ENCODE data around the gene MRPL4. TPM values are rescaled to one million over a fixed set of nuclear protein-coding genes. Genes with fewer than 3 reads are reported as not detected.

Gene MRPL4
- total RNA-seq, 1 donor from 2014 or later: 77.0 TPM

- peaks cover 46% of the 10 kb centered on the region for H3K4me1 ChIP-seq
Observed at GRCh38 chr19:10284065-10284959, 32.3 kb downstream of the MRPL4 start.

GRCh38 chr19:10284960-10285278, 32.9 kb downstream of the MRPL4 start:
- Histone ChIP-seq H3K27ac (replicated peaks) (no peak overlapping the region), H3K4me3 (no peak overlapping the region), H3K4me1 (peaks cover 52% of the 10 kb centered on the region), H3K9me3 (replicated peaks) (no peaks in the 10 kb centered on the region), H3K27me3 (ENCODE audit: low read depth) (peaks cover 32% of the 10 kb centered on the region), H3K36me3 (peaks cover 36% of the 10 kb centered on the region)
- no peak for TF ChIP-seq CTCF (IDR thresholded peaks at IDR 0.05; ENCODE audit: borderline replicate concordance)
- DNase-seq: no peak
- intact Hi-C loops (cut with micrococcal nuclease): no loop called here

More at GRCh38 chr19:10284065-10284959, 32.3 kb downstream of the MRPL4 start:
- H3K36me3 ChIP-seq: peaks cover 36% of the 10 kb centered on the region
- H3K27ac ChIP-seq (replicated peaks): no peak overlapping the region
- no peak for DNase-seq
- no peak for TF ChIP-seq CTCF (IDR thresholded peaks at IDR 0.05; ENCODE audit: borderline replicate concordance)
- peaks cover 26% of the 10 kb centered on the region for H3K27me3 ChIP-seq (ENCODE audit: low read depth)
- H3K9me3 ChIP-seq (replicated peaks): no peaks in the 10 kb centered on the region
- no peak overlapping the region for H3K4me3 ChIP-seq
- intact Hi-C loops (cut with micrococcal nuclease): no loop called here

GRCh38 chr19:10285393-10285792, 33.4 kb downstream of the MRPL4 start:
- no peak overlapping the region for H3K4me3 ChIP-seq
- peaks cover 56% of the 10 kb centered on the region for H3K4me1 ChIP-seq
- H3K36me3 ChIP-seq: peaks cover 36% of the 10 kb centered on the region
- peaks cover 37% of the 10 kb centered on the region for H3K27me3 ChIP-seq (ENCODE audit: low read depth)
- no peak for TF ChIP-seq CTCF (IDR thresholded peaks at IDR 0.05; ENCODE audit: borderline replicate concordance)
- no peaks in the 10 kb centered on the region for H3K9me3 ChIP-seq (replicated peaks)
- peak overlapping the region; percentile 82 for H3K27ac ChIP-seq (replicated peaks)
- intact Hi-C loops (cut with micrococcal nuclease): no loop called here
- DNase-seq: no peak

- Histone ChIP-seq H3K36me3 (peaks cover 30% of the 10 kb centered on the region), H3K27ac (replicated peaks) (peak within 1 kb of the TSS; percentile 82), H3K27me3 (ENCODE audit: low read depth) (peaks cover 54% of the 10 kb centered on the region), H3K4me1 (peaks cover 73% of the 10 kb centered on the region), H3K4me3 (peak within 1 kb of the TSS; percentile 61), H3K9me3 (replicated peaks) (no peaks in the 10 kb centered on the region)
- TF ChIP-seq CTCF (IDR thresholded peaks at IDR 0.05; ENCODE audit: borderline replicate concordance): no peak
- intact Hi-C loops (cut with micrococcal nuclease): no loop called here
- peak; percentile 87 for DNase-seq
Observed at GRCh38 chr19:10286803-10287737, 35.1 kb downstream of the MRPL4 start, which contains the start of gene ICAM4. ICAM4 (plus strand) TSS chr19:10286955; CDS start chr19:10287013, 58 bp downstream.

GRCh38 chr19:10288662-10289166, 36.7 kb downstream of the MRPL4 start:
- no peaks in the 10 kb centered on the region for H3K9me3 ChIP-seq (replicated peaks)
- TF ChIP-seq CTCF (IDR thresholded peaks at IDR 0.05; ENCODE audit: borderline replicate concordance): no peak
- H3K27ac ChIP-seq (replicated peaks): no peak overlapping the region
- no peak for DNase-seq
- peaks cover 70% of the 10 kb centered on the region for H3K27me3 ChIP-seq (ENCODE audit: low read depth)
- peaks cover 21% of the 10 kb centered on the region for H3K36me3 ChIP-seq
- intact Hi-C loops (cut with micrococcal nuclease): no loop called here
- peak overlapping the region; percentile 67 for H3K4me3 ChIP-seq
- peaks cover 85% of the 10 kb centered on the region for H3K4me1 ChIP-seq
